Right atrium auricular region (tissue), 2 donors: ENCODE measurements around the gene DCUN1D2. TPM values are rescaled to one million over a fixed set of nuclear protein-coding genes. Genes with fewer than 3 reads are reported as not detected.
A peak's percentile ranks its signal among the peaks of the same experiment; 100 is the strongest.

ENCODE experiments used
- DNase-seq: peaks from one replicate; pipeline ENCODE4 v3.0.0-alpha.2; 2019; ENCODE audit warnings: low spot score
- H3K27ac ChIP-seq, 2 donors: fragments of 200-600 bp; sonication (generic); 1 replicate in 1 of 2; 2 replicates in 1 of 2; pipeline ENCODE4 v1.5.1; 2016 to 2019
- H3K27me3 ChIP-seq, 2 donors: fragments of 200-600 bp; sonication (generic); one replicate each; pipeline versions ENCODE4 v1.5.1 to v1.6.0; 2017 to 2019
- H3K36me3 ChIP-seq: fragments of 200-600 bp; sonication (generic); one replicate; pipeline ENCODE4 v1.5.1; 2016
- H3K4me1 ChIP-seq, 2 donors: fragments of 200-600 bp; sonication (generic); one replicate each; pipeline versions ENCODE4 v1.5.1 to v1.6.0; 2017 to 2019
- H3K4me3 ChIP-seq, 2 donors: fragments of 200-600 bp; sonication (generic); 1 replicate in 1 of 2; 2 replicates in 1 of 2; pipeline ENCODE4 v1.5.1; 2017 to 2019; ENCODE audit warnings: mild to moderate bottlenecking in 1 of 2, moderate library complexity in 1 of 2
- H3K9me3 ChIP-seq, 2 donors: fragments of 200-600 bp; sonication (generic); one replicate each; pipeline ENCODE4 v1.5.1; 2019
- CTCF ChIP-seq, 2 donors: fragments of 200-600 bp; sonication (generic); IDR thresholded peaks; one replicate each; pipeline ENCODE4 v1.5.1; 2019; ENCODE audit warnings: antibody characterized with exemption in 2 of 2
- total RNA-seq, 2 donors: library from RNA; depleted of rRNA; stranded (reverse); fragments of >200 nt; gene quantifications; one replicate each; pipeline ENCODE4 v1.1.0, GENCODE V29; 2016

DCUN1D2 gene
- total RNA-seq, 2 donors from 2014 or later: 45.3 to 65.5 TPM

- Histone ChIP-seq H3K4me3 (no peak overlapping the region), H3K4me1 (peaks cover 0 to 54% of the 10 kb centered on the region in 2 donors), H3K9me3 (no peaks in the 10 kb centered on the region), H3K27me3 (no peaks in the 10 kb centered on the region), H3K36me3 (no peaks in the 10 kb centered on the region), H3K27ac (peak overlapping the region; percentile 20 to 94)
- TF ChIP-seq CTCF (IDR thresholded peaks at IDR 0.05): no peak
- DNase-seq: no peak
Observed at GRCh38 chr13:113486698-113487097, 3.8 kb downstream of the DCUN1D2 start.

GRCh38 chr13:113485545-113485944, 5.0 kb downstream of the DCUN1D2 start:
- H3K4me1 ChIP-seq: peaks cover 0 to 50% of the 10 kb centered on the region in 2 donors

GRCh38 chr13:113483504-113484293, 6.8 kb downstream of the DCUN1D2 start:
- no peak for DNase-seq
- TF ChIP-seq CTCF (IDR thresholded peaks at IDR 0.05): no peak
- Histone ChIP-seq H3K36me3 (peaks cover 15% of the 10 kb centered on the region), H3K4me1 (peaks cover 0 to 37% of the 10 kb centered on the region in 2 donors), H3K4me3 (peak overlapping the region; percentile 2 to 26), H3K27ac (peak overlapping the region; percentile 72 to 94), H3K27me3 (no peaks in the 10 kb centered on the region), H3K9me3 (no peaks in the 10 kb centered on the region)

More at GRCh38 chr13:113485545-113485944, 5.0 kb downstream of the DCUN1D2 start:
- Histone ChIP-seq H3K27me3 (no peaks in the 10 kb centered on the region), H3K36me3 (no peaks in the 10 kb centered on the region), H3K27ac (peak overlapping the region; percentile 72 to 94), H3K9me3 (no peaks in the 10 kb centered on the region), H3K4me3 (no peak overlapping the region)
- DNase-seq: no peak
- TF ChIP-seq CTCF (IDR thresholded peaks at IDR 0.05): no peak

- peaks cover 19% of the 10 kb centered on the region for H3K36me3 ChIP-seq
- no peak for TF ChIP-seq CTCF (IDR thresholded peaks at IDR 0.05)
- peak overlapping the region in 1 of 2 donors; percentile 26 for H3K4me3 ChIP-seq
- peaks cover 0 to 31% of the 10 kb centered on the region in 2 donors for H3K4me1 ChIP-seq
- H3K9me3 ChIP-seq: no peaks in the 10 kb centered on the region
- no peak for DNase-seq
- no peaks in the 10 kb centered on the region for H3K27me3 ChIP-seq
- peak overlapping the region; percentile 72 to 94 for H3K27ac ChIP-seq
Observed at GRCh38 chr13:113483081-113483480, 7.4 kb downstream of the DCUN1D2 start.

- no peak overlapping the region for H3K4me3 ChIP-seq
- no peak for TF ChIP-seq CTCF (IDR thresholded peaks at IDR 0.05)
- DNase-seq: no peak
- no peaks in the 10 kb centered on the region for H3K27me3 ChIP-seq
- H3K36me3 ChIP-seq: peaks cover 51% of the 10 kb centered on the region
- no peaks in the 10 kb centered on the region for H3K9me3 ChIP-seq
- H3K27ac ChIP-seq: no peak overlapping the region
- peaks cover 0 to 5% of the 10 kb centered on the region in 2 donors for H3K4me1 ChIP-seq
Observed at GRCh38 chr13:113479179-113479578, 11.3 kb downstream of the DCUN1D2 start.
